HCT116 (cell line): ENCODE results near the gene PSMD12. TPM values are rescaled to one million over a fixed set of nuclear protein-coding genes. Genes with fewer than 3 reads are reported as not detected.
"Not testable (repeated sequence)": the region's sequence is repeated elsewhere in the genome, so short reads cannot be mapped to it uniquely, and the experiment has no call there.

Experiments used
- ATAC-seq: fragments of 200-7000 bp; cut with Tn5 transposase; 2 replicates; pipeline ENCODE4 v1.9.1; 2020; ENCODE audit warnings: mild to moderate bottlenecking, moderate library complexity
- BruUV-seq: library from RNA; stranded (reverse); fragments of 400-500 nt; replicated peaks from 2 replicates; lab custom pipeline; 2021; lab: Mats Ljungman, UMichigan
- CTCF ChIA-PET: fragments of 300-600 bp; sonication (Branson Sonifier 250); formaldehyde crosslinking; loops from one replicate; lab custom pipeline; 2021; ENCODE audit warnings: antibody characterized with exemption; lab: Charles Lee
- POLR2A ChIA-PET: fragments of 300-600, 350-600 bp; sonication (Branson Sonifier 250); formaldehyde crosslinking; loops from one replicate; lab custom pipeline; 2021; ENCODE audit warnings: antibody characterized with exemption; lab: Charles Lee
- RAD21 ChIA-PET, 2 experiments: fragments of 300-600 bp; sonication (Branson Sonifier 250); formaldehyde crosslinking; loops; one replicate each; lab custom pipeline; 2023; ENCODE audit warnings: low total read pairs in 2 of 2; ENCODE audit not compliant: uncharacterized antibody in 2 of 2, unreplicated experiment in 2 of 2, low non-redundant PET in 1 of 2; lab: Charles Lee
- DNase-seq: peaks from one replicate; pipeline ENCODE4 v3.0.0-alpha.2; 2010; ENCODE audit warnings: low read depth, low spot score
- H2AFZ ChIP-seq: fragments of 200-600 bp; shearing (Covaris generic), sonication (generic); 2 replicates; pipeline ENCODE4 v1.6.1; 2017; ENCODE audit warnings: low read depth, mixed run types, mixed read lengths, antibody characterized with exemption, low read length; ENCODE audit not compliant: poor library complexity, severe bottlenecking
- H3K27ac ChIP-seq: 2 replicates; pipeline ENCODE4 v1.5.1; 2012; ENCODE audit warnings: low read depth, low read length
- H3K27me3 ChIP-seq: fragments of 200-600 bp; sonication (generic); 2 replicates; pipeline ENCODE4 v1.6.1; 2016; ENCODE audit warnings: mixed run types, low read length, mixed read lengths; ENCODE audit not compliant: insufficient read depth
- H3K36me3 ChIP-seq, 2 experiments: fragments of 200-500 bp in 1 of 2; fragments of 200-600 bp in 1 of 2; sonication (Bioruptor generic) in 1 of 2; sonication (generic) in 1 of 2; 2 replicates each; pipeline versions ENCODE4 v1.5.1 to v1.6.1; 2014 to 2016; ENCODE audit warnings: low read length in 2 of 2, inconsistent platforms in 1 of 2, mixed read lengths in 1 of 2, mixed run types in 1 of 2; ENCODE audit not compliant: insufficient read depth in 2 of 2, control insufficient read depth in 1 of 2
- H3K4me1 ChIP-seq, 2 experiments: fragments of 200-600 bp in 1 of 2; sonication (generic) in 1 of 2; 2 replicates each; pipeline versions ENCODE4 v1.5.1 to v1.6.1; 2012 to 2017; ENCODE audit warnings: low read length in 2 of 2, inconsistent platforms in 1 of 2, mild to moderate bottlenecking in 1 of 2, mixed read lengths in 1 of 2, mixed run types in 1 of 2, moderate library complexity in 1 of 2; ENCODE audit not compliant: insufficient read depth in 2 of 2, control insufficient read depth in 1 of 2
- H3K4me2 ChIP-seq: fragments of 200-600 bp; sonication (generic); 2 replicates; pipeline ENCODE4 v1.6.1; 2017; ENCODE audit warnings: mixed run types, low read length, mixed read lengths
- H3K4me3 ChIP-seq, 2 experiments: fragments of 200-600 bp in 1 of 2; sonication (generic) in 1 of 2; replicated peaks in 1 of 2; 2 replicates each; pipeline ENCODE4 v1.5.1; 2011 to 2016; ENCODE audit warnings: low read length in 2 of 2, control low read depth in 1 of 2, low read depth in 1 of 2, mild to moderate bottlenecking in 1 of 2, mixed read lengths in 1 of 2, mixed run types in 1 of 2
- H3K79me2 ChIP-seq: fragments of 200-600 bp; sonication (generic); 2 replicates; pipeline ENCODE4 v1.6.1; 2017; ENCODE audit warnings: mild to moderate bottlenecking, mixed run types, low read length, moderate library complexity, mixed read lengths; ENCODE audit not compliant: insufficient read depth
- H3K9ac ChIP-seq: fragments of 200-600 bp; sonication (generic); 2 replicates; pipeline ENCODE4 v1.6.1; 2016; ENCODE audit warnings: low read length, mixed read lengths
- H3K9me2 ChIP-seq: fragments of 200-600 bp; sonication (generic), shearing (Covaris generic); 2 replicates; pipeline ENCODE4 v1.6.1; 2017; ENCODE audit warnings: mixed run types, mild to moderate bottlenecking, moderate library complexity; ENCODE audit not compliant: insufficient read depth
- H3K9me3 ChIP-seq, 2 experiments: fragments of 200-500 bp in 1 of 2; fragments of 200-600 bp in 1 of 2; sonication (Bioruptor generic) in 1 of 2; sonication (generic) in 1 of 2; 2 replicates each; pipeline ENCODE4 v1.6.1; 2014 to 2017; ENCODE audit warnings: low read length in 2 of 2, mixed read lengths in 2 of 2, inconsistent platforms in 1 of 2, low read depth in 1 of 2, mild to moderate bottlenecking in 1 of 2, mixed run types in 1 of 2, moderate library complexity in 1 of 2; ENCODE audit not compliant: control insufficient read depth in 1 of 2, insufficient read depth in 1 of 2
- H4K20me1 ChIP-seq: fragments of 200-600 bp; sonication (generic), shearing (Covaris generic); 2 replicates; pipeline ENCODE4 v1.6.1; 2017; ENCODE audit warnings: mixed run types, mild to moderate bottlenecking, moderate library complexity; ENCODE audit not compliant: insufficient read depth
- EZH2phosphoT487 ChIP-seq: fragments of 200-600 bp; IDR thresholded peaks from 2 replicates; pipeline ENCODE4 v1.6.1; 2018; ENCODE audit warnings: antibody characterized with exemption, borderline replicate concordance
- SRF ChIP-seq: IDR thresholded peaks from 2 replicates; pipeline ENCODE4 v1.6.1; 2012; ENCODE audit warnings: low read depth
- intact Hi-C: fragments of 100-400 bp; cut with micrococcal nuclease; formaldehyde crosslinking; loops from 2 replicates; pipeline ENCODE4 v1.10.0; 2022
- total RNA-seq: library from RNA; stranded (reverse); gene quantifications from one replicate; pipeline ENCODE4 v1.2.1, GENCODE V29; 2021; ENCODE audit not compliant: unreplicated experiment
- TF ChIP-seq, protein P1 (sequence below), 3 experiments: fragments of 200-600 bp in 1 of 3; sonication (generic) in 1 of 3; IDR thresholded peaks in 2 of 3; conservative IDR thresholded peaks in 1 of 3; 2 replicates each; pipeline ENCODE4 v1.5.1; 2012 to 2017; ENCODE audit warnings: low read depth in 2 of 3, low read length in 2 of 3, antibody characterized with exemption in 1 of 3, borderline replicate concordance in 1 of 3, control low read depth in 1 of 3, mild to moderate bottlenecking in 1 of 3, mixed read lengths in 1 of 3, mixed run types in 1 of 3, moderate library complexity in 1 of 3; ENCODE audit not compliant: insufficient read depth in 1 of 3

PSMD12 gene
- total RNA-seq, 1 experiment from 2014 or later, result 115 TPM

DNA sequence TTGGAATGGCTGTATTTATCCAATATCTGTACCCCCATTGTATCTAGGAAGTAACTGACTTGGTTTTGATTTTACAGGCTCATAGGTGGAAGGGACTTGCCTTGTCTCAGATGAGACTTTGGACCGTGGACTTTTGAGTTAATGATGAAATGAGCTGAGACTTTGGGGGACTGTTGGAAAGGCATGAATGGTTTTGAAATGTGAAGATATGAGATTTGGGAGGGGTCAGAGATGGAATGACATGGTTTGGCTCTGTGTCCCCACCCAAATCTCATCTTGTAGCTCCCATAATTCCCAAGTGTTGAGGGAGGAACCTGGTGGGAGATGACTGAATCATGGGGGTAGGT is 34.2 kb downstream of the PSMD12 start:
- H2AFZ ChIP-seq, H4K20me1 ChIP-seq, H3K4me2 ChIP-seq, H3K9ac ChIP-seq, H3K36me3 ChIP-seq, H3K27ac ChIP-seq, H3K79me2 ChIP-seq, DNase-seq, ATAC-seq, RAD21 ChIA-PET, H3K4me1 ChIP-seq, BruUV-seq, H3K9me3 ChIP-seq, H3K4me3 ChIP-seq, H3K27me3 ChIP-seq, CTCF ChIA-PET, H3K9me2 ChIP-seq, POLR2A ChIA-PET, intact Hi-C loops: not testable (repeated sequence)

DNA sequence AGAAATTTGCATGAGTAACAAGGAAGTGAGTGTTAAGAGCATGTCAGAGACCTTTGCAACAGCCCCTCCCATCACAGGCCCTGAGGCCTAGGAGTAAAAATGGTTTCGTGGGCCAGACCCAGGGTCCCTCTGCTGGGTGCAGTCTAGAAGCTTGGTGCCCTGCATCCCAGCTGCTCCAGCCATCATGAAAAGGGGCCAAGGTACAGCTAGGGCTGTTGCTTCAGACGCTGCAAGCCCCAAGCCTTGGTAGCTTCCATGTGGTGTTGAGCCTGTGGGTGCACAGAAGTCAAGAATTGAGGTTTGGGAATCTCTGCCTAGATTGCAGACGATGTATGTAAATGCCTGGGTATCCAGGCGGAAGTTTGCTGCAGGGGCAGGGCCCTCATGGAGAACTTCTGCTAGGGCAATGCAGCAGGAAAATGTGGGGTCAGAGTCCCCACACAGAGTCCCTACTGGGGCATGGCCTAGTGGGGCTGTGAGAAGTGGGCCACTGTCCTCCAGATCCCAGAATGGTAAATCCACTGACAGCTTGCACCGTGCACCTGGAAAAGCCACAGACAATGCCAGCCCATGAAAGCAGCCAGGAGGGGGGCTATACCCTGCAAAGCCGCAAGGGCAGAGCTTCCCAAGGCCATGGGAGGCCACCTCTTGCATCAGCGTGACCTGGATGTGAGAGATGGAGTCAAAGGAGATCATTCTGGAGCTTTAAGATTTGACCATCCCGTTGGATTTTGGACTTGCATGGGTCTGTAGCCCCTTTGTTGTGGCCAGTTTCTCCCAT is 34.8 kb downstream of the PSMD12 start:
- RAD21 ChIA-PET, DNase-seq, H3K4me2 ChIP-seq, H3K9ac ChIP-seq, H3K36me3 ChIP-seq, H3K27ac ChIP-seq, intact Hi-C loops, BruUV-seq, H4K20me1 ChIP-seq, H3K4me3 ChIP-seq, H3K79me2 ChIP-seq, POLR2A ChIA-PET, H2AFZ ChIP-seq, H3K9me3 ChIP-seq, ATAC-seq, CTCF ChIA-PET, H3K4me1 ChIP-seq, H3K27me3 ChIP-seq, H3K9me2 ChIP-seq: not testable (repeated sequence)

DNA sequence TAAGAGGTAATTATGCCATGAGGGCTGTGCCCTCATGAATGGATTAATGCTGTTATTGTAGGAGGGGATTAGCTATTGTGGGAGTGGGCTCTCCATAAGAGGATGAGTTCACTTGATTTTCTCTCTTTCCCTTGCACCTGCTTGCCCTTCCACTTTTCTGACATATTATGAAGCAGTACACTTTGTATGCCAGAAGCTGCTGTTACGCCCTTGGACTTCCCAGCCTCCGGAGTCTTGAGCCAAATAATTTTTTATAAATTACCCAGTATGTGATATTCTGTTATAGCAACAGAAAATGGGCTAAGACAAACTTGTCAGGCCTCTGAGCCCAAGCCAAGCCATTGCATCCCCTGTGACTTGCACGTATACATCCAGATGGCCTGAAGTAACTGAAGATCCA is 38.4 kb downstream of the PSMD12 start:
- Histone ChIP-seq H3K4me3 (no peak overlapping the region), H4K20me1 (no peaks in the 10 kb centered on the region), H3K4me2 (no peak overlapping the region), H3K9me2 (no peaks in the 10 kb centered on the region), H3K4me1 (no peaks in the 10 kb centered on the region), H3K9ac (no peak overlapping the region), H2AFZ (no peak overlapping the region), H3K27ac (no peak overlapping the region), H3K27me3 (no peaks in the 10 kb centered on the region), H3K79me2 (no peaks in the 10 kb centered on the region), H3K9me3 (no peaks in the 10 kb centered on the region), H3K36me3 (no peaks in the 10 kb centered on the region)
- BruUV-seq, result no TSS peak
- TF ChIP-seq SRF, result no peak
- TF ChIP-seq, protein P1, sequence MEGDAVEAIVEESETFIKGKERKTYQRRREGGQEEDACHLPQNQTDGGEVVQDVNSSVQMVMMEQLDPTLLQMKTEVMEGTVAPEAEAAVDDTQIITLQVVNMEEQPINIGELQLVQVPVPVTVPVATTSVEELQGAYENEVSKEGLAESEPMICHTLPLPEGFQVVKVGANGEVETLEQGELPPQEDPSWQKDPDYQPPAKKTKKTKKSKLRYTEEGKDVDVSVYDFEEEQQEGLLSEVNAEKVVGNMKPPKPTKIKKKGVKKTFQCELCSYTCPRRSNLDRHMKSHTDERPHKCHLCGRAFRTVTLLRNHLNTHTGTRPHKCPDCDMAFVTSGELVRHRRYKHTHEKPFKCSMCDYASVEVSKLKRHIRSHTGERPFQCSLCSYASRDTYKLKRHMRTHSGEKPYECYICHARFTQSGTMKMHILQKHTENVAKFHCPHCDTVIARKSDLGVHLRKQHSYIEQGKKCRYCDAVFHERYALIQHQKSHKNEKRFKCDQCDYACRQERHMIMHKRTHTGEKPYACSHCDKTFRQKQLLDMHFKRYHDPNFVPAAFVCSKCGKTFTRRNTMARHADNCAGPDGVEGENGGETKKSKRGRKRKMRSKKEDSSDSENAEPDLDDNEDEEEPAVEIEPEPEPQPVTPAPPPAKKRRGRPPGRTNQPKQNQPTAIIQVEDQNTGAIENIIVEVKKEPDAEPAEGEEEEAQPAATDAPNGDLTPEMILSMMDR (IDR thresholded peaks at IDR 0.05 in 2 of 3, conservative IDR thresholded peaks at IDR 0.05 in 1 of 3; ENCODE audit: borderline replicate concordance in 1 of 3, insufficient read depth in 1 of 3, low read depth in 2 of 3, low read length in 2 of 3), result no peak
- no peak for TF ChIP-seq EZH2phosphoT487
- intact Hi-C loops, result no loop called here
- ChIA-PET POLR2A (no interaction called here), RAD21 (no interaction called here), CTCF (no interaction called here)
- DNase-seq, result no peak
- no peak for ATAC-seq
